HepG2 (cell line): ENCODE results near the gene GSK3A. TPM values are rescaled to one million over a fixed set of nuclear protein-coding genes. Genes with fewer than 3 reads are reported as not detected.

Experiments
- CC2D1A ChIP-seq: sonication (generic); formaldehyde crosslinking; IDR thresholded peaks from 2 replicates; pipeline ENCODE4 v1.8.1; 2023; ENCODE audit warnings: mild to moderate bottlenecking, missing genetic modification reagents
- GMEB1 ChIP-seq: sonication (generic); formaldehyde crosslinking; IDR thresholded peaks from 2 replicates; pipeline ENCODE4 v1.5.1; 2020; ENCODE audit warnings: missing genetic modification reagents, mild to moderate bottlenecking, borderline replicate concordance
- HOXA3 ChIP-seq: sonication (generic); formaldehyde crosslinking; IDR thresholded peaks from 2 replicates; pipeline ENCODE4 v1.5.0; 2020; ENCODE audit warnings: missing genetic modification reagents
- IRX3 ChIP-seq: sonication (generic); formaldehyde crosslinking; IDR thresholded peaks from 2 replicates; pipeline ENCODE4 v1.8.1; 2023; ENCODE audit warnings: mild to moderate bottlenecking, low read depth, missing genetic modification reagents, borderline replicate concordance
- LCORL ChIP-seq, 2 experiments: fragments of 450-650 bp in 1 of 2; sonication (generic) in 1 of 2; formaldehyde crosslinking in 1 of 2; IDR thresholded peaks; 2 replicates each; pipeline versions ENCODE4 v1.5.0 to v1.6.1; 2017 to 2020; ENCODE audit warnings: antibody characterized with exemption in 1 of 2, missing genetic modification reagents in 1 of 2
- MIXL1 ChIP-seq: IDR thresholded peaks from 2 replicates; pipeline ENCODE4 v1.6.1; 2016
- NFE2L2 ChIP-seq: fragments of 150-350 bp; IDR thresholded peaks from 2 replicates; pipeline ENCODE4 v1.6.1; 2014; ENCODE audit warnings: low read length
- NFIC ChIP-seq: IDR thresholded peaks from 2 replicates; pipeline ENCODE4 v1.6.1; 2012; ENCODE audit warnings: mild to moderate bottlenecking, low read length, inconsistent platforms
- PITX1 ChIP-seq: sonication (generic); formaldehyde crosslinking; IDR thresholded peaks from 2 replicates; pipeline ENCODE4 v1.5.1; 2020; ENCODE audit warnings: mild to moderate bottlenecking, missing genetic modification reagents
- RARG ChIP-seq: sonication (generic); formaldehyde crosslinking; IDR thresholded peaks from 2 replicates; pipeline ENCODE4 v1.4.0; 2020; ENCODE audit warnings: low read depth, mild to moderate bottlenecking, missing genetic modification reagents
- SIN3B ChIP-seq: fragments of 150-350 bp; IDR thresholded peaks from 2 replicates; pipeline ENCODE4 v1.6.1; 2014; ENCODE audit warnings: low read length
- SOX13 ChIP-seq, 3 experiments: fragments of 450-650 bp in 1 of 3; sonication (generic) in 1 of 3; formaldehyde crosslinking in 1 of 3; IDR thresholded peaks in 2 of 3; conservative IDR thresholded peaks in 1 of 3; 2 replicates each; pipeline versions ENCODE4 v1.5.0 to v1.6.1; 2016 to 2020; ENCODE audit warnings: antibody characterized with exemption in 1 of 3, mild to moderate bottlenecking in 1 of 3, missing compliant biosample characterization in 1 of 3, missing genetic modification reagents in 1 of 3, moderate library complexity in 1 of 3
- SOX5 ChIP-seq: IDR thresholded peaks from 2 replicates; pipeline ENCODE4 v1.6.1; 2016; ENCODE audit warnings: borderline replicate concordance
- SOX6 ChIP-seq, 2 experiments: fragments of 450-650 bp in 1 of 2; sonication (generic) in 1 of 2; formaldehyde crosslinking in 1 of 2; IDR thresholded peaks; 2 replicates each; pipeline versions ENCODE4 v1.4.0 to v1.6.1; 2017 to 2020; ENCODE audit warnings: antibody characterized with exemption in 1 of 2, mild to moderate bottlenecking in 1 of 2, missing genetic modification reagents in 1 of 2
- TBL1XR1 ChIP-seq: fragments of 150-350 bp; IDR thresholded peaks from 2 replicates; pipeline ENCODE4 v1.6.1; 2014; ENCODE audit warnings: borderline replicate concordance, low read length; ENCODE audit not compliant: partially characterized antibody
- ZBTB20 ChIP-seq: sonication (generic); formaldehyde crosslinking; IDR thresholded peaks from 2 replicates; pipeline ENCODE4 v1.8.1; 2023; ENCODE audit warnings: missing genetic modification reagents, low read depth, mild to moderate bottlenecking, borderline replicate concordance
- ZBTB42 ChIP-seq: sonication (generic); formaldehyde crosslinking; IDR thresholded peaks from 2 replicates; pipeline ENCODE4 v1.5.0; 2020; ENCODE audit warnings: mild to moderate bottlenecking, missing genetic modification reagents
- ZNF275 ChIP-seq: sonication (generic); formaldehyde crosslinking; IDR thresholded peaks from 2 replicates; pipeline ENCODE4 v1.8.0; 2022; ENCODE audit warnings: missing genetic modification reagents, mild to moderate bottlenecking, inconsistent platforms, borderline replicate concordance
- ZNF414 ChIP-seq: sonication (generic); formaldehyde crosslinking; IDR thresholded peaks from 2 replicates; pipeline ENCODE4 v1.5.0; 2020; ENCODE audit warnings: missing genetic modification reagents
- ZNF556 ChIP-seq: sonication (generic); formaldehyde crosslinking; IDR thresholded peaks from 2 replicates; pipeline ENCODE4 v1.4.0; 2020; ENCODE audit warnings: mild to moderate bottlenecking, missing genetic modification reagents, borderline replicate concordance
- ZNF557 ChIP-seq: sonication (generic); formaldehyde crosslinking; IDR thresholded peaks from 2 replicates; pipeline ENCODE4 v1.4.0; 2020; ENCODE audit warnings: missing genetic modification reagents
- ZNF724P ChIP-seq: sonication (generic); formaldehyde crosslinking; IDR thresholded peaks from 2 replicates; pipeline ENCODE4 v1.8.0; 2022; ENCODE audit warnings: missing genetic modification reagents, borderline replicate concordance
- ZNF781 ChIP-seq: sonication (generic); formaldehyde crosslinking; IDR thresholded peaks from 2 replicates; pipeline ENCODE4 v1.5.1; 2020; ENCODE audit warnings: borderline replicate concordance, mild to moderate bottlenecking, missing genetic modification reagents; ENCODE audit errors: not compliant biosample characterization
- polyA plus RNA-seq, 8 experiments: library from polyadenylated mRNA; depleted of rRNA in 3 of 8; stranded (reverse) in 7 of 8; unstranded in 1 of 8; fragments of >200 nt; fragmentation: Illumina TruSeq in 4 of 8; extraction: Trizol in 4 of 8; gene quantifications; 2 replicates each; pipeline versions ENCODE4 v1.2.1 to v1.2.3, GENCODE V29; 2011 to 2016; ENCODE audit warnings: low read depth in 4 of 8, missing spikeins in 1 of 8, mixed read lengths in 1 of 8; ENCODE audit not compliant: insufficient read depth in 1 of 8
- total RNA-seq, 5 experiments: library from RNA; depleted of rRNA; stranded (reverse); fragments of >200 nt; fragmentation: Illumina TruSeq; extraction: Trizol; gene quantifications; 2 replicates each; pipeline ENCODE4 v1.2.3, GENCODE V29; 2016; ENCODE audit warnings: low read depth in 1 of 5
- TF ChIP-seq, protein P1 (sequence below): sonication (generic); formaldehyde crosslinking; IDR thresholded peaks from 2 replicates; pipeline ENCODE4 v1.4.0; 2020; ENCODE audit warnings: missing genetic modification reagents

Gene GSK3A
- total and polyA plus RNA-seq, 2 of the 13 experiments (the other 11 are each of a cell fraction or from before 2014, with no cell fraction given), result 16.9 to 52.5 TPM

DNA sequence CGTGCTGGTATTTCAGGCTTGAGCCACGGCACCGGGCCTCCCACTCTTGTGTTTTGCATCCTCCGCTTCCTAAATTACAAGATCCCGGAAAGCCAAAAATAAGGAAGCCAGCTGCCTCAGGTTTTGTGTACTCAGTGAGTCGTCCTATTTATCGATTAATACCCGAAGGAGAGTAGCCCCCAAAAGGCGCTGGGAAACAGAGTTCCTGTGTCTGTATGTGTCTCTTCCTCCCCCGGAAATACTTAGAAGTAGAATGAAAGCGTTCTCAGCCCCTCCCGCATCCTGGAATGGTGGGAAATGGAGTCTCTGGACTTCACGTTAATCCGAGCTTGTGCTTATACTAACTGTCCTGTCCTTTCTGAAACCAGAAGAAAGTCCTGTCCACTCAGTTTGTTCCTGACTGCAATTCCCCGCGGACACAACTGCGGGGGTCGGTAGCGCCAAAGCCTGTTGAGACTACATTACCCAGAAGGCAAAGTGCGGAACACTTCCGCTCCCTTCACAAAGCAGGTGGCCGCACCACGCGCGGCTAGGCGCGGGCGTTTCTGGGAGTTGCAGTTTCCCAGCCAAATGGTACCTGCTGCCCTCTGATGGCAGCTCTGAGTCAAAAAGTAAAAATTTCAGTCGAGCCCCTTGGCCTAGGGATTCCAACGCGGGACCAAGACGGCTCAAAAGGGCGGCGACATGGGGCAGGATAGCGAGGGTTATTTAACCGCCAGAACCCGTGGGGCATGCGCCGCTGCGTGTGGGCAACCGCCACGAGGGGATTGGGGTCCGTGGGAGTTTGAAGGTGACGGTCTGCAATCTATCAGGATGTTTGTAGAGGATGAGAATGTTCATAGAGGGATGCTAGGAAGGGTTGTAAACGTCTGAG, 2.2 kb upstream of the GSK3A start (continued):
- 0 out of 2 replicates have a peak, but pooled peaks have one; percentile 16 for TF ChIP-seq SOX5 (CRISPR knock-in tag)
- TF ChIP-seq ZNF724P (CRISPR knock-in tag), result no peak
- no peak for TF ChIP-seq MIXL1 (CRISPR knock-in tag)
- TF ChIP-seq ZNF557 (CRISPR knock-in tag), result no peak
- TF ChIP-seq GMEB1 (CRISPR knock-in tag), result peak; percentile 94
- TF ChIP-seq NFIC, result no peak
- TF ChIP-seq NFE2L2, result no peak
- TF ChIP-seq ZNF414 (CRISPR knock-in tag), result no peak
- TF ChIP-seq IRX3, result no peak
- TF ChIP-seq TBL1XR1, result peak; percentile 83
- no peak for TF ChIP-seq CC2D1A
- TF ChIP-seq SOX6 (IDR thresholded peaks at IDR 0.05), result no peak
- peak; percentile 55; the same call in 1 of the 2 replicates for TF ChIP-seq SOX6 (CRISPR knock-in tag; IDR thresholded peaks at IDR 0.05)
- no peak for TF ChIP-seq SOX13 (IDR thresholded peaks at IDR 0.05)
- no peak for TF ChIP-seq SOX13 (CRISPR knock-in tag; conservative IDR thresholded peaks at IDR 0.05 in 1 of 2, IDR thresholded peaks at IDR 0.05 in 1 of 2)
- TF ChIP-seq RARG, result no peak
- TF ChIP-seq, protein P1, sequence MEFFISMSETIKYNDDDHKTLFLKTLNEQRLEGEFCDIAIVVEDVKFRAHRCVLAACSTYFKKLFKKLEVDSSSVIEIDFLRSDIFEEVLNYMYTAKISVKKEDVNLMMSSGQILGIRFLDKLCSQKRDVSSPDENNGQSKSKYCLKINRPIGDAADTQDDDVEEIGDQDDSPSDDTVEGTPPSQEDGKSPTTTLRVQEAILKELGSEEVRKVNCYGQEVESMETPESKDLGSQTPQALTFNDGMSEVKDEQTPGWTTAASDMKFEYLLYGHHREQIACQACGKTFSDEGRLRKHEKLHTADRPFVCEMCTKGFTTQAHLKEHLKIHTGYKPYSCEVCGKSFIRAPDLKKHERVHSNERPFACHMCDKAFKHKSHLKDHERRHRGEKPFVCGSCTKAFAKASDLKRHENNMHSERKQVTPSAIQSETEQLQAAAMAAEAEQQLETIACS (CRISPR knock-in tag), result peak; percentile 62
- 0 out of 2 replicates have a peak, but pooled peaks have one; percentile 62 for TF ChIP-seq ZNF275 (CRISPR knock-in tag)
- peak; percentile 39; the same call in 1 of the 2 replicates for TF ChIP-seq SIN3B
- TF ChIP-seq LCORL (IDR thresholded peaks at IDR 0.05), result no peak
- peak; percentile 74; the same call in 1 of the 2 replicates for TF ChIP-seq LCORL (CRISPR knock-in tag; IDR thresholded peaks at IDR 0.05)
- TF ChIP-seq PITX1 (CRISPR knock-in tag), result 0 out of 2 replicates have a peak, but pooled peaks have one; percentile 16
- peak; percentile 68; the same call in 1 of the 2 replicates for TF ChIP-seq HOXA3 (CRISPR knock-in tag)
- no peak for TF ChIP-seq ZBTB42 (CRISPR knock-in tag)
- TF ChIP-seq ZNF781, result no peak
- TF ChIP-seq ZNF556 (CRISPR knock-in tag), result no peak; the same call in 1 of the 2 replicates
- no peak for TF ChIP-seq ZBTB20
